Tongue (tissue), 3 donors: Measurements from ENCODE around the gene TMEM213. TPM values are rescaled to one million over a fixed set of nuclear protein-coding genes. Genes with fewer than 3 reads are reported as not detected.
A peak's percentile ranks its signal among the peaks of the same experiment; 100 is the strongest.

Experiments used
- DNase-seq: peaks from one replicate; pipeline ENCODE4 v3.0.0-alpha.2; 2015
- small RNA-seq: library from RNA; depleted of rRNA; stranded (forward); fragments of <200 nt; gene quantifications from one replicate; pipeline ENCODE3, GENCODE V24; 2014; ENCODE audit warnings: low replicate concordance
- total RNA-seq: library from RNA; depleted of rRNA; stranded (reverse); fragments of >200 nt; gene quantifications from one replicate; pipeline ENCODE4 v1.2.3, GENCODE V29; 2014

The TMEM213 gene
- total RNA-seq, 1 donor from 2014 or later: 0.51 TPM

- DNase-seq: no peak
Observed at GRCh38 chr7:138878051-138878450, 80.3 kb downstream of the TMEM213 start.

GRCh38 chr7:138878856-138879255 is 81.1 kb downstream of the TMEM213 start:
- DNase-seq: no peak

- no peak for DNase-seq
Observed at GRCh38 chr7:138879356-138879755, 81.6 kb downstream of the TMEM213 start.

GRCh38 chr7:138880881-138881578 is 83.2 kb downstream of the TMEM213 start:
- DNase-seq: no peak

GRCh38 chr7:138881579-138882188 is 83.9 kb downstream of the TMEM213 start:
- no peak for DNase-seq

- DNase-seq: no peak
Observed at GRCh38 chr7:138882249-138882648, 84.5 kb downstream of the TMEM213 start.

GRCh38 chr7:138885383-138886147 is 87.8 kb downstream of the TMEM213 start:
- DNase-seq: no peak

- DNase-seq: peak; percentile 80
Observed at GRCh38 chr7:138886501-138886917, 88.7 kb downstream of the TMEM213 start.

- peak; percentile 35 for DNase-seq
Observed at GRCh38 chr7:138887085-138887710, 89.4 kb downstream of the TMEM213 start.

Small RNA genes lying within 50 kb of the gene (small RNA-seq; reads per million reads assigned to genes)
- gene RNU6-1272P: not detected

Other genes starting within 250 kb of the TMEM213 start
- gene SVOPL, start 96.6 kb upstream of the TMEM213 start, total RNA-seq: 0.72 TPM
- 0.82 TPM for gene ATP6V0A4, start 202 bp downstream of the TMEM213 start, total RNA-seq
- gene KIAA1549, start 183.4 kb downstream of the TMEM213 start, total RNA-seq: 5.8 TPM
- 40.6 TPM for gene ZC3HAV1L, start 238.0 kb downstream of the TMEM213 start, total RNA-seq